GM12874 (cell line): ENCODE measurements around the gene ADGRE3.

Experiments used
- TF ChIP-seq, protein P1 (sequence below): IDR thresholded peaks from 2 replicates; pipeline ENCODE4 v1.5.1; 2011; ENCODE audit warnings: low read depth, mild to moderate bottlenecking, control low read depth, low read length, moderate library complexity; ENCODE audit not compliant: insufficient read depth

The ADGRE3 gene

GRCh38 chr19:14674764-14675163 lies at the start of gene ADGRE3:
ADGRE3 (minus strand) TSS chr19:14674844; CDS start chr19:14674770, 74 bp downstream.
- TF ChIP-seq, protein P1, sequence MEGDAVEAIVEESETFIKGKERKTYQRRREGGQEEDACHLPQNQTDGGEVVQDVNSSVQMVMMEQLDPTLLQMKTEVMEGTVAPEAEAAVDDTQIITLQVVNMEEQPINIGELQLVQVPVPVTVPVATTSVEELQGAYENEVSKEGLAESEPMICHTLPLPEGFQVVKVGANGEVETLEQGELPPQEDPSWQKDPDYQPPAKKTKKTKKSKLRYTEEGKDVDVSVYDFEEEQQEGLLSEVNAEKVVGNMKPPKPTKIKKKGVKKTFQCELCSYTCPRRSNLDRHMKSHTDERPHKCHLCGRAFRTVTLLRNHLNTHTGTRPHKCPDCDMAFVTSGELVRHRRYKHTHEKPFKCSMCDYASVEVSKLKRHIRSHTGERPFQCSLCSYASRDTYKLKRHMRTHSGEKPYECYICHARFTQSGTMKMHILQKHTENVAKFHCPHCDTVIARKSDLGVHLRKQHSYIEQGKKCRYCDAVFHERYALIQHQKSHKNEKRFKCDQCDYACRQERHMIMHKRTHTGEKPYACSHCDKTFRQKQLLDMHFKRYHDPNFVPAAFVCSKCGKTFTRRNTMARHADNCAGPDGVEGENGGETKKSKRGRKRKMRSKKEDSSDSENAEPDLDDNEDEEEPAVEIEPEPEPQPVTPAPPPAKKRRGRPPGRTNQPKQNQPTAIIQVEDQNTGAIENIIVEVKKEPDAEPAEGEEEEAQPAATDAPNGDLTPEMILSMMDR, result no peak

DNA sequence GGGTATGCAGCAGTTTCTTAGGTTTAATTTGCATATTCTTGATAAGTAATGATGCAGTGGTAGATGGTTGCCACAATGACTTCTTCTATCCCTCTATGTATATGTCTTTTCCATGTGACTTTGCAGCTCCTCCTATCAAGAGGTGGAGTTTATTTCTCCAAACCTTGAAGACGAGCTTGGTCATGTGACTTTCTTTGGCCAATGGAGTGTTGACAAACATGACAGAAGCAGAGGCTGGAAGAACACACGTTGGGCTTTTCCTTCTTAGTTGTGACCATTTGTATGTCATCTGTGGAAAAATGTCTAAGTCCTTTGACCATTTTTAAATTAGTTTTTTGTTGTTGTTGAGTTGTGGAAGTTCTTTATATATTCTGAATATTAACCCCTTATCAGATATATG lies 47.5 kb upstream of the ADGRE3 start:
- TF ChIP-seq, protein P1, result no peak

DNA sequence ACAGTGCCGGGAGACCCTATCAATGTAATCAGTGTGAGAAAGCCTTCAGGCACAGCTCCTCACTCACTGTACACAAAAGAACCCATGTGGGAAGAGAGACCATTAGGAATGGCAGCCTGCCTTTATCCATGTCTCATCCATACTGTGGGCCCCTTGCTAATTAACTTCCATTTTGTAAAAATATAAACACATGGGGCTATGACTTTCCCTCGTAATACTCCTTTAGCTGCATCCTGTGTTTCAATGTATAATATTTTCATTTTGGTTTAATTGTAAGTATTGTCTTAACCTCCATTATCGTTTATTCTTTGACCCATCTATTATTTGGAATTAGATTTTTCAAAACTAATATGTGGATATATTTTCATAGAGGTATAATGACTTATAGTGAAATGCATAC lies 44.5 kb upstream of the ADGRE3 start:
- TF ChIP-seq, protein P1, result no peak

DNA sequence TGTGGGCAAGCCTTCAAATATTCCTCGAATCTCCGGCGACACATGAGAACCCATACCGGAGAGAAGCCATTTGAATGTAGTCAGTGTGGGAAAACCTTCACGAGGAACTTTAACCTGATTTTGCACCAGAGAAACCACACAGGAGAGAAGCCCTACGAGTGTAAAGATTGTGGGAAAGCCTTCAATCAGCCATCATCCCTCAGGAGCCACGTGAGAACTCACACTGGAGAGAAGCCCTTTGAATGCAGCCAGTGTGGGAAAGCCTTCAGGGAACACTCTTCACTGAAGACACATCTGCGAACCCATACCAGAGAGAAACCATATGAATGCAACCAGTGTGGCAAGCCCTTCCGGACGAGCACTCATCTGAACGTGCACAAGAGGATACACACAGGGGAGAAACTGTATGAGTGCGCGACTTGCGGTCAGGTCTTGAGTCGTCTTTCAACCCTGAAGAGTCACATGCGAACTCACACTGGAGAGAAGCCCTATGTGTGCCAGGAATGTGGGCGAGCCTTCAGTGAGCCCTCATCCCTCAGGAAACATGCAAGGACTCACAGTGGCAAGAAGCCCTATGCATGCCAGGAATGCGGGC lies 44.0 kb upstream of the ADGRE3 start:
- TF ChIP-seq, protein P1, result no peak

- TF ChIP-seq, protein P1, result no peak
These were observed 41.2 kb upstream of the ADGRE3 start for GRCh38 chr19:14715841-14716240.

DNA sequence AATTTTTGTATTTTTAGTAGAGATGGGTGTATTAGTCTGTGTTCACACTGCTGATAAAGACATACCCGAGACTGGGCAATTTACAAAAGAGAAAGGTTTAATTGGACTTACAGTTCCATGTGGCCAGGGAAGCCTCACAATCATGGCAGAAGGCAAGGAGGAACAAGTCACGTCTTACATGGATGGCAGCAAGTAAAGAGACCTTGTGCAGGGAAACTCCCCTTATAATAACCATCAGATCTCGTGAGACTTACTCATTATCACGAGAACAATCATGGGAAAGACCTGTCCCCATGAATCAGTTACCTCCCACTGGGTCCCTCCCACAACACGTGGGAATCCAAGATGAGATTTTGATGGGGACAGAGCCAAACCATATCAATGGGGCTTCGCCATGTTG lies 29.8 kb upstream of the ADGRE3 start:
- TF ChIP-seq, protein P1, result no peak

GRCh38 chr19:14703833-14704232 lies 29.2 kb upstream of the ADGRE3 start:
- TF ChIP-seq, protein P1, result no peak
